NCI-H146 treated with DMSO at 0.1 percent for 48 hours (cell line): ENCODE data around the gene AHCY.

ENCODE experiments used
- DNase-seq: peaks from one replicate; lab custom pipeline; 2025; ENCODE audit not compliant: unreplicated experiment; lab: John Stamatoyannopoulos, UW

AHCY gene

GRCh38 chr20:34324541-34324940, 21.4 kb upstream of the AHCY start:
- no peak for DNase-seq

GRCh38 chr20:34322267-34323105, 19.3 kb upstream of the AHCY start:
- DNase-seq: no peak

GRCh38 chr20:34320861-34321260, 17.7 kb upstream of the AHCY start:
- DNase-seq: no peak

- DNase-seq: no peak
These were observed 15.7 kb upstream of the AHCY start for GRCh38 chr20:34318609-34319443.

- no peak for DNase-seq
These were observed 13.2 kb upstream of the AHCY start for GRCh38 chr20:34316196-34316814.

- DNase-seq: no peak
These were observed 12.1 kb upstream of the AHCY start for GRCh38 chr20:34315236-34315635.

- peak; percentile 79 for DNase-seq
These were observed 9.5 kb upstream of the AHCY start for GRCh38 chr20:34312544-34313217.

GRCh38 chr20:34312024-34312460, 8.9 kb upstream of the AHCY start:
- no peak for DNase-seq

- DNase-seq: peak; percentile 80
These were observed 8.2 kb upstream of the AHCY start for GRCh38 chr20:34311118-34312023.

- DNase-seq: no peak
These were observed 7.4 kb upstream of the AHCY start for GRCh38 chr20:34310481-34311117.

GRCh38 chr20:34309691-34310090, 6.5 kb upstream of the AHCY start:
- no peak for DNase-seq

- DNase-seq: no peak
These were observed 2.4 kb upstream of the AHCY start for GRCh38 chr20:34305333-34306230.

GRCh38 chr20:34302312-34302722, 838 bp downstream of the AHCY start:
- DNase-seq: no peak

- DNase-seq: no peak
These were observed 1.4 kb downstream of the AHCY start for GRCh38 chr20:34301587-34302311.

- no peak for DNase-seq
These were observed 2.2 kb downstream of the AHCY start for GRCh38 chr20:34300809-34301586.

- DNase-seq: no peak
These were observed 2.8 kb downstream of the AHCY start for GRCh38 chr20:34300256-34300806.
